CD14-positive monocyte (primary cell): ENCODE data around the gene FARP1. TPM values are rescaled to one million over a fixed set of nuclear protein-coding genes. Genes with fewer than 3 reads are reported as not detected.

Experiments used
- DNase-seq, 3 donors: peaks; one replicate each; pipeline ENCODE4 v3.0.0-alpha.2; 2011 to 2022
- H2AFZ ChIP-seq: 2 replicates; pipeline ENCODE4 v1.6.0; 2012; ENCODE audit warnings: mild to moderate bottlenecking, low read depth, low read length, inconsistent platforms; ENCODE audit not compliant: insufficient read depth, poor library complexity, severe bottlenecking
- H3K27ac ChIP-seq, 2 donors: 1 replicate in 1 of 2; 2 replicates in 1 of 2; pipeline ENCODE4 v1.5.1; 2012 to 2013; ENCODE audit warnings: low read length in 2 of 2, control low read depth in 1 of 2, inconsistent platforms in 1 of 2, low read depth in 1 of 2, mild to moderate bottlenecking in 1 of 2
- H3K27me3 ChIP-seq, 2 donors: one replicate each; pipeline versions ENCODE4 v1.6.0 to v1.6.1; 2011 to 2013; ENCODE audit warnings: low read length in 2 of 2; ENCODE audit not compliant: control insufficient read depth in 2 of 2, insufficient read depth in 2 of 2
- H3K36me3 ChIP-seq, 2 donors: replicated peaks in 1 of 2; 1 replicate in 1 of 2; 2 replicates in 1 of 2; pipeline versions ENCODE4 v1.5.1 to v1.6.1; 2012 to 2013; ENCODE audit warnings: low read length in 2 of 2, control low read depth in 1 of 2, inconsistent platforms in 1 of 2, mild to moderate bottlenecking in 1 of 2; ENCODE audit not compliant: insufficient read depth in 2 of 2, control insufficient read depth in 1 of 2
- H3K4me1 ChIP-seq, 2 donors: 1 replicate in 1 of 2; 2 replicates in 1 of 2; pipeline versions ENCODE4 v1.5.1 to v1.6.1; 2012 to 2013; ENCODE audit warnings: low read length in 2 of 2, control low read depth in 1 of 2, inconsistent platforms in 1 of 2, mild to moderate bottlenecking in 1 of 2, moderate library complexity in 1 of 2; ENCODE audit not compliant: insufficient read depth in 2 of 2, control insufficient read depth in 1 of 2
- H3K4me2 ChIP-seq: replicated peaks from 2 replicates; pipeline ENCODE3; 2012; ENCODE audit warnings: low read length, moderate library complexity, mild to moderate bottlenecking; ENCODE audit not compliant: poor library complexity, severe bottlenecking; ENCODE audit errors: extremely low read depth
- H3K4me3 ChIP-seq, 3 experiments: fragments of 200-600 bp in 1 of 3; sonication (generic) in 1 of 3; replicated peaks in 1 of 3; 1 replicate in 2 of 3; 2 replicates in 1 of 3; pipeline ENCODE4 v1.5.1; 2011 to 2013; ENCODE audit warnings: low read length in 3 of 3, mild to moderate bottlenecking in 3 of 3, control low read depth in 2 of 3, low read depth in 2 of 3, inconsistent platforms in 1 of 3, moderate library complexity in 1 of 3
- H3K79me2 ChIP-seq: 2 replicates; pipeline ENCODE4 v1.6.0; 2012; ENCODE audit warnings: mild to moderate bottlenecking, control low read depth, inconsistent platforms, low read length, moderate library complexity; ENCODE audit not compliant: insufficient read depth
- H3K9ac ChIP-seq: 2 replicates; pipeline ENCODE4 v1.6.0; 2017; ENCODE audit warnings: low read length, mild to moderate bottlenecking; ENCODE audit not compliant: insufficient read depth, poor library complexity, severe bottlenecking
- H3K9me3 ChIP-seq, 2 donors: replicated peaks in 1 of 2; 1 replicate in 1 of 2; 2 replicates in 1 of 2; pipeline versions ENCODE4 v1.5.1 to v1.6.1; 2012 to 2013; ENCODE audit warnings: low read length in 2 of 2, control low read depth in 1 of 2; ENCODE audit not compliant: control insufficient read depth in 1 of 2, insufficient read depth in 1 of 2
- H4K20me1 ChIP-seq: 2 replicates; pipeline ENCODE4 v1.6.0; 2012; ENCODE audit warnings: mild to moderate bottlenecking, low read length, control low read depth, moderate library complexity; ENCODE audit not compliant: insufficient read depth
- H3K27ac Mint-ChIP-seq, 7 donors: one replicate each; pipeline ENCODE4 v1.8.0; 2020; ENCODE audit warnings: mild to moderate bottlenecking in 7 of 7, mixed read lengths in 7 of 7, moderate library complexity in 6 of 7, inconsistent platforms in 2 of 7
- H3K27me3 Mint-ChIP-seq, 3 donors: one replicate each; pipeline ENCODE4 v1.8.0; 2021 to 2022; ENCODE audit warnings: low read depth in 3 of 3, mild to moderate bottlenecking in 3 of 3, mixed read lengths in 3 of 3, moderate library complexity in 3 of 3, inconsistent platforms in 1 of 3
- H3K36me3 Mint-ChIP-seq, 2 donors: one replicate each; pipeline ENCODE4 v1.8.0; 2020; ENCODE audit warnings: mixed read lengths in 2 of 2, inconsistent platforms in 1 of 2, mild to moderate bottlenecking in 1 of 2
- H3K4me1 Mint-ChIP-seq: one replicate; pipeline ENCODE4 v1.8.0; 2020; ENCODE audit warnings: mild to moderate bottlenecking, mixed read lengths
- H3K4me3 Mint-ChIP-seq, 2 donors: one replicate each; pipeline ENCODE4 v1.8.0; 2020; ENCODE audit warnings: mild to moderate bottlenecking in 2 of 2, mixed read lengths in 2 of 2, moderate library complexity in 1 of 2
- H3K9me3 Mint-ChIP-seq, 7 donors: one replicate each; pipeline ENCODE4 v1.8.0; 2020 to 2022; ENCODE audit warnings: mixed read lengths in 7 of 7, mild to moderate bottlenecking in 6 of 7, moderate library complexity in 6 of 7, inconsistent platforms in 2 of 7
- WGBS: methylation state at CpG from one replicate; pipeline ENCODE4 v1.1.5; 2013; ENCODE audit warnings: missing lambda C conversion rate; ENCODE audit not compliant: insufficient coverage; 5-methylcytosine and 5-hydroxymethylcytosine counted together
- intact Hi-C, 2 donors: fragments of 100-400 bp; cut with micrococcal nuclease; formaldehyde crosslinking; loops; one replicate each; pipeline versions ENCODE4 v1.15.0 to v1.15.1; 2023
- polyA plus RNA-seq, 3 donors: library from polyadenylated mRNA; depleted of rRNA in 1 of 3; unstranded in 2 of 3; stranded (reverse) in 1 of 3; fragments of 300-500 nt in 2 of 3; fragments of >200 nt in 1 of 3; fragmentation: Illumina TruSeq in 2 of 3; gene quantifications; 1 replicate in 2 of 3; 2 replicates in 1 of 3; pipeline ENCODE4 v1.2.3, GENCODE V29; 2012 to 2021
- TF ChIP-seq, protein P1 (sequence below): fragments of 200-600 bp; IDR thresholded peaks from one replicate; pipeline ENCODE4 v1.8.0; 2022; ENCODE audit warnings: antibody characterized with exemption, mild to moderate bottlenecking

Gene FARP1
- polyA plus RNA-seq, 3 donors = 0.01 to 0.16 (median 0.12) TPM

DNA sequence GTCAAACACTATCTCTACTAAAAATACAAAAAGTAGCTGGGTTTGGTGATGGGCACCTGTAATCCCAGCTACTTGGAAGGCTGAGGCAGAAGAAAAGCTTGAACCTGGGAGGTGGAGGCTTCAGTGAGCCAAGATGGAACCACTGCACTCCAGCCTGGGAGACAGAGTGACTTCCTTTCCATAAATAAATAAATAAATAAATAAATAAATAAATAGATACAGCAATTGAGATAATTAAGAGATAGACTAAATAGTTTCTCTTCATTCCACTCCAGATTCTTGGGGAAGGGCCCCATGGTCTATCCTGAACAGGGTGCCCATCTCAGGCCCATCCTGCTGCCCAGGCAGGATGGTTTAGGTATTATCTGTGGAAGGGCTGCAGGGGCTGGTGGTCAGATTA lies 24.0 kb upstream of the FARP1 start:
- H3K36me3 Mint-ChIP-seq = no peaks in the 10 kb centered on the region
- no peak overlapping the region for H3K27ac Mint-ChIP-seq
- TF ChIP-seq, protein P1, sequence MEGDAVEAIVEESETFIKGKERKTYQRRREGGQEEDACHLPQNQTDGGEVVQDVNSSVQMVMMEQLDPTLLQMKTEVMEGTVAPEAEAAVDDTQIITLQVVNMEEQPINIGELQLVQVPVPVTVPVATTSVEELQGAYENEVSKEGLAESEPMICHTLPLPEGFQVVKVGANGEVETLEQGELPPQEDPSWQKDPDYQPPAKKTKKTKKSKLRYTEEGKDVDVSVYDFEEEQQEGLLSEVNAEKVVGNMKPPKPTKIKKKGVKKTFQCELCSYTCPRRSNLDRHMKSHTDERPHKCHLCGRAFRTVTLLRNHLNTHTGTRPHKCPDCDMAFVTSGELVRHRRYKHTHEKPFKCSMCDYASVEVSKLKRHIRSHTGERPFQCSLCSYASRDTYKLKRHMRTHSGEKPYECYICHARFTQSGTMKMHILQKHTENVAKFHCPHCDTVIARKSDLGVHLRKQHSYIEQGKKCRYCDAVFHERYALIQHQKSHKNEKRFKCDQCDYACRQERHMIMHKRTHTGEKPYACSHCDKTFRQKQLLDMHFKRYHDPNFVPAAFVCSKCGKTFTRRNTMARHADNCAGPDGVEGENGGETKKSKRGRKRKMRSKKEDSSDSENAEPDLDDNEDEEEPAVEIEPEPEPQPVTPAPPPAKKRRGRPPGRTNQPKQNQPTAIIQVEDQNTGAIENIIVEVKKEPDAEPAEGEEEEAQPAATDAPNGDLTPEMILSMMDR = no peak
- Histone ChIP-seq H3K9ac (no peak overlapping the region), H3K4me3 (no peak overlapping the region), H3K4me1 (no peaks in the 10 kb centered on the region), H3K9me3 (peaks cover 11% of the 10 kb centered on the region in 2 donors), H3K4me2 (no peak overlapping the region), H3K36me3 (no peaks in the 10 kb centered on the region), H3K27me3 (no peaks in the 10 kb centered on the region), H2AFZ (no peak overlapping the region), H3K27ac (no peak overlapping the region), H3K79me2 (no peaks in the 10 kb centered on the region), H4K20me1 (no peaks in the 10 kb centered on the region)
- DNase-seq = no peak
- H3K9me3 Mint-ChIP-seq = peaks cover 3 to 18% (median 13%) of the 10 kb centered on the region in 7 donors
- H3K4me3 Mint-ChIP-seq = no peak overlapping the region
- intact Hi-C loops = no loop called here
- peaks cover 0 to 5% (median 2%) of the 10 kb centered on the region in 3 donors for H3K27me3 Mint-ChIP-seq
- no peaks in the 10 kb centered on the region for H3K4me1 Mint-ChIP-seq

- H3K27ac ChIP-seq = no peak overlapping the region
- Mint-ChIP-seq H3K4me1 (no peaks in the 10 kb centered on the region), H3K36me3 (no peaks in the 10 kb centered on the region), H3K4me3 (no peak overlapping the region), H3K9me3 (peaks cover 24 to 41% (median 28%) of the 10 kb centered on the region in 7 donors), H3K27ac (no peak overlapping the region), H3K27me3 (peaks cover 0 to 6% (median 0%) of the 10 kb centered on the region in 3 donors)
- no peaks in the 10 kb centered on the region for H3K4me1 ChIP-seq
- no peak overlapping the region for H3K9ac ChIP-seq
- 83% methylated on average over 1 of the region's 1 CpG for WGBS
- no peak overlapping the region for H3K4me3 ChIP-seq
- TF ChIP-seq, protein P1 = no peak
- H2AFZ ChIP-seq = no peak overlapping the region
- H3K9me3 ChIP-seq = peaks cover 30 to 32% of the 10 kb centered on the region in 2 donors
- intact Hi-C loops = no loop called here
- no peaks in the 10 kb centered on the region for H3K27me3 ChIP-seq
- H3K79me2 ChIP-seq = no peaks in the 10 kb centered on the region
- no peak overlapping the region for H3K4me2 ChIP-seq
- H4K20me1 ChIP-seq = no peaks in the 10 kb centered on the region
- no peak for DNase-seq
- no peaks in the 10 kb centered on the region for H3K36me3 ChIP-seq
These were observed 19.7 kb upstream of the FARP1 start for GRCh38 chr13:98123176-98123575.
